GM21825 (cell line): ENCODE data around the gene UAP1L1.

Source experiments
- ATAC-seq: cut with Tn5 transposase; IDR thresholded peaks from one replicate; pipeline ENCODE4 v1.9.1; 2021; ENCODE audit warnings: mild to moderate bottlenecking, moderate library complexity; ENCODE audit not compliant: unreplicated experiment

The UAP1L1 gene

GRCh38 chr9:137071282-137071681 is 6.0 kb upstream of the UAP1L1 start:
- no peak for ATAC-seq

- ATAC-seq: no peak
These were observed 3.3 kb upstream of the UAP1L1 start for GRCh38 chr9:137073992-137074399.

- ATAC-seq: no peak
These were observed 2.6 kb upstream of the UAP1L1 start for GRCh38 chr9:137074657-137075274.

GRCh38 chr9:137075275-137075775 is 2.0 kb upstream of the UAP1L1 start:
- no peak for ATAC-seq

GRCh38 chr9:137076636-137077009 is 694 bp upstream of the UAP1L1 start:
- no peak for ATAC-seq

- ATAC-seq: no peak
These were observed 709 bp downstream of the UAP1L1 start for GRCh38 chr9:137077758-137078693.

- ATAC-seq: no peak
These were observed 1.5 kb downstream of the UAP1L1 start for GRCh38 chr9:137078701-137079400.

- ATAC-seq: no peak
These were observed 2.1 kb downstream of the UAP1L1 start for GRCh38 chr9:137079401-137079787.

GRCh38 chr9:137080260-137081122 is 3.2 kb downstream of the UAP1L1 start:
- no peak for ATAC-seq

- ATAC-seq: no peak
These were observed 5.1 kb downstream of the UAP1L1 start for GRCh38 chr9:137082222-137082924.

- ATAC-seq: no peak
These were observed 5.6 kb downstream of the UAP1L1 start for GRCh38 chr9:137082925-137083290.

GRCh38 chr9:137083394-137084004 is 6.2 kb downstream of the UAP1L1 start:
- no peak for ATAC-seq

GRCh38 chr9:137084526-137084925 is 7.2 kb downstream of the UAP1L1 start:
- no peak for ATAC-seq

GRCh38 chr9:137085920-137086530 is 8.7 kb downstream of the UAP1L1 start:
- ATAC-seq: peak; percentile 6

- ATAC-seq: peak; percentile 66
These were observed 9.5 kb downstream of the UAP1L1 start, which contains the start of gene MAN1B1 for GRCh38 chr9:137086531-137087408. Gene MAN1B1, plus strand, starts transcription at chr9:137086985. Its CDS starts 15 bp downstream, at chr9:137087000.

- peak; percentile 0 for ATAC-seq
These were observed 10.2 kb downstream of the UAP1L1 start for GRCh38 chr9:137087409-137087925.

- ATAC-seq: no peak
These were observed 10.8 kb downstream of the UAP1L1 start for GRCh38 chr9:137088121-137088520.
